ENCODE results near the gene ARID3B.

DNA sequence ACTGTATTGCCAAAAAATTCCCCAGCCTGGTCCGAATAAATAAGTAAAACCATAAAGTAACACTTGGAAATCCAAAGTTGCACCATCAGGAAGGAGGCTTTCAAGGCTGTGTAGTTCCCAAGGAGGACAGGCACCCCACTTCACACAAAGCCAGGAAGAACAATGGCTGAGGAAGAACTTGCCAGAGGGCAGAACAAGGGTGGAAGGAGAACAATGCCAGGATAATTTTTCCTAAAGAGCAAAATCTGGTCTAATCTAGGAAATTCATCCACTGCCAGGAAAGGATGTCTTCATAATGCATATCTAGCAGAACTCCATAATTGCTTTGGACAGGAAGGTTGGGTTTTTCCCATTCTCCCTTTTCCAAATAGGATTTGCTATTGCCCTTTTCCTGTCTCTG lies 15.7 kb upstream of the ARID3B start:
- TF ChIP-seq, protein P1, sequence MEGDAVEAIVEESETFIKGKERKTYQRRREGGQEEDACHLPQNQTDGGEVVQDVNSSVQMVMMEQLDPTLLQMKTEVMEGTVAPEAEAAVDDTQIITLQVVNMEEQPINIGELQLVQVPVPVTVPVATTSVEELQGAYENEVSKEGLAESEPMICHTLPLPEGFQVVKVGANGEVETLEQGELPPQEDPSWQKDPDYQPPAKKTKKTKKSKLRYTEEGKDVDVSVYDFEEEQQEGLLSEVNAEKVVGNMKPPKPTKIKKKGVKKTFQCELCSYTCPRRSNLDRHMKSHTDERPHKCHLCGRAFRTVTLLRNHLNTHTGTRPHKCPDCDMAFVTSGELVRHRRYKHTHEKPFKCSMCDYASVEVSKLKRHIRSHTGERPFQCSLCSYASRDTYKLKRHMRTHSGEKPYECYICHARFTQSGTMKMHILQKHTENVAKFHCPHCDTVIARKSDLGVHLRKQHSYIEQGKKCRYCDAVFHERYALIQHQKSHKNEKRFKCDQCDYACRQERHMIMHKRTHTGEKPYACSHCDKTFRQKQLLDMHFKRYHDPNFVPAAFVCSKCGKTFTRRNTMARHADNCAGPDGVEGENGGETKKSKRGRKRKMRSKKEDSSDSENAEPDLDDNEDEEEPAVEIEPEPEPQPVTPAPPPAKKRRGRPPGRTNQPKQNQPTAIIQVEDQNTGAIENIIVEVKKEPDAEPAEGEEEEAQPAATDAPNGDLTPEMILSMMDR (IDR thresholded peaks at IDR 0.05; ENCODE audit: poor library complexity), result no peak
- no peak for TF ChIP-seq EZH2phosphoT487 (IDR thresholded peaks at IDR 0.05; ENCODE audit: low read depth, severe bottlenecking, unreplicated experiment)
